ENCODE results near the gene RSPO4.

RSPO4 gene

GRCh38 chr20:1019344-1019743 is 17.2 kb upstream of the RSPO4 start:
- no peak for TF ChIP-seq CTCF (IDR thresholded peaks at IDR 0.05; ENCODE audit: insufficient read depth, low read length, missing control alignments)
- ChIA-PET CTCF (no interaction called here), POLR2A (no interaction called here)
- no peak for DNase-seq (ENCODE audit: low read depth, low spot score)
- no peak overlapping the region for H3K4me3 ChIP-seq (ENCODE audit: low read depth, low read length)

GRCh38 chr20:1017677-1018076 is 15.6 kb upstream of the RSPO4 start:
- no peak for DNase-seq (ENCODE audit: low read depth, low spot score)
- no peak overlapping the region for H3K4me3 ChIP-seq (ENCODE audit: low read depth, low read length)
- POLR2A ChIA-PET = no interaction called here
- no peak for TF ChIP-seq CTCF (IDR thresholded peaks at IDR 0.05; ENCODE audit: insufficient read depth, low read length, missing control alignments)
- CTCF ChIA-PET = no interaction called here

GRCh38 chr20:1015181-1015580 is 13.1 kb upstream of the RSPO4 start:
- CTCF ChIA-PET = no interaction called here
- no peak overlapping the region for H3K4me3 ChIP-seq (ENCODE audit: low read depth, low read length)
- no peak for DNase-seq (ENCODE audit: low read depth, low spot score)
- POLR2A ChIA-PET = no interaction called here
- no peak for TF ChIP-seq CTCF (IDR thresholded peaks at IDR 0.05; ENCODE audit: insufficient read depth, low read length, missing control alignments)

GRCh38 chr20:1014471-1014870 is 12.4 kb upstream of the RSPO4 start:
- CTCF ChIA-PET = no interaction called here
- no peak for DNase-seq (ENCODE audit: low read depth, low spot score)
- H3K4me3 ChIP-seq (ENCODE audit: low read depth, low read length) = no peak overlapping the region
- POLR2A ChIA-PET = no interaction called here
- TF ChIP-seq CTCF (IDR thresholded peaks at IDR 0.05; ENCODE audit: insufficient read depth, low read length, missing control alignments) = no peak

GRCh38 chr20:1013566-1014340 is 11.6 kb upstream of the RSPO4 start:
- CTCF ChIA-PET = no interaction called here
- POLR2A ChIA-PET = no interaction called here
- TF ChIP-seq CTCF (IDR thresholded peaks at IDR 0.05; ENCODE audit: insufficient read depth, low read length, missing control alignments) = no peak
- H3K4me3 ChIP-seq (ENCODE audit: low read depth, low read length) = no peak overlapping the region
- no peak for DNase-seq (ENCODE audit: low read depth, low spot score)

GRCh38 chr20:1012359-1013168 is 10.5 kb upstream of the RSPO4 start:
- ChIA-PET CTCF (no interaction called here), POLR2A (no interaction called here)
- no peak overlapping the region for H3K4me3 ChIP-seq (ENCODE audit: low read depth, low read length)
- TF ChIP-seq CTCF (IDR thresholded peaks at IDR 0.05; ENCODE audit: insufficient read depth, low read length, missing control alignments) = no peak
- no peak for DNase-seq (ENCODE audit: low read depth, low spot score)

Data from AG04449 (cell line).